K562 (cell line): ENCODE results near the gene NECAB2. TPM values are rescaled to one million over a fixed set of nuclear protein-coding genes. Genes with fewer than 3 reads are reported as not detected.

Source experiments
- CBFA2T3 ChIP-seq: fragments of 450-650 bp; IDR thresholded peaks from 2 replicates; pipeline ENCODE4 v1.6.1; 2017
- CBX8 ChIP-seq: fragments of 200-600 bp; sonication (generic); IDR thresholded peaks from 2 replicates; pipeline ENCODE4 v1.6.1; 2012; ENCODE audit warnings: borderline replicate concordance, mixed run types, low read depth, mild to moderate bottlenecking, moderate library complexity, mixed read lengths, low read length, control low read depth, inconsistent platforms; ENCODE audit not compliant: poor library complexity, severe bottlenecking; ENCODE audit errors: extremely low read depth
- CC2D1A ChIP-seq: fragments of 450-650 bp; IDR thresholded peaks from 2 replicates; pipeline ENCODE4 v1.6.1; 2017; ENCODE audit warnings: mild to moderate bottlenecking
- CEBPB ChIP-seq: fragments of 450-650 bp; IDR thresholded peaks from 2 replicates; pipeline ENCODE4 v1.6.1; 2016; ENCODE audit warnings: missing genetic modification characterization, missing compliant biosample characterization
- FOXP1 ChIP-seq: sonication (generic); formaldehyde crosslinking; IDR thresholded peaks from 2 replicates; pipeline ENCODE4 v1.8.0; 2022; ENCODE audit warnings: mild to moderate bottlenecking, missing genetic modification reagents
- KHSRP ChIP-seq: fragments of 450-650 bp; IDR thresholded peaks from 2 replicates; pipeline ENCODE4 v1.6.1; 2017
- KLF16 ChIP-seq: IDR thresholded peaks from 2 replicates; pipeline ENCODE4 v1.6.1; 2016; ENCODE audit warnings: antibody characterized with exemption
- MBD1 ChIP-seq: fragments of 250-450 bp; sonication (Bioruptor Pico); IDR thresholded peaks from 2 replicates; pipeline ENCODE4 v1.8.0; 2022; ENCODE audit warnings: inconsistent platforms
- NFATC3 ChIP-seq: fragments of 450-650 bp; IDR thresholded peaks from 2 replicates; pipeline ENCODE4 v1.6.1; 2017; ENCODE audit warnings: mild to moderate bottlenecking
- NRF1 ChIP-seq, 2 experiments: fragments of 450-650 bp; IDR thresholded peaks in 1 of 2; conservative IDR thresholded peaks in 1 of 2; 2 replicates each; pipeline ENCODE4 v1.6.1; 2014; ENCODE audit warnings: mild to moderate bottlenecking in 2 of 2
- PBX2 ChIP-seq, 2 experiments: IDR thresholded peaks in 1 of 2; conservative IDR thresholded peaks in 1 of 2; 2 replicates each; pipeline ENCODE4 v1.6.1; 2016; ENCODE audit warnings: low read depth in 2 of 2, mild to moderate bottlenecking in 1 of 2, missing compliant biosample characterization in 1 of 2, missing genetic modification characterization in 1 of 2, moderate library complexity in 1 of 2
- USF1 ChIP-seq: sonication (generic); formaldehyde crosslinking; IDR thresholded peaks from 2 replicates; pipeline ENCODE4 v1.9.0; 2022; ENCODE audit warnings: mild to moderate bottlenecking, missing genetic modification reagents
- XRCC5 ChIP-seq: fragments of 200-400 bp; formaldehyde crosslinking; IDR thresholded peaks from 2 replicates; pipeline ENCODE4 v1.6.1; 2017; ENCODE audit warnings: low read depth, mild to moderate bottlenecking, low read length
- ZBTB34 ChIP-seq: fragments of 250-450 bp; sonication (Bioruptor Pico); IDR thresholded peaks from 2 replicates; pipeline ENCODE4 v1.8.0; 2021; ENCODE audit warnings: mild to moderate bottlenecking, moderate library complexity
- ZNF121 ChIP-seq: sonication (generic); formaldehyde crosslinking; conservative IDR thresholded peaks from 2 replicates; pipeline ENCODE4 v1.8.0; 2022; ENCODE audit warnings: missing genetic modification reagents
- ZNF274 ChIP-seq: IDR thresholded peaks from 2 replicates; pipeline ENCODE4 v1.6.1; 2011; ENCODE audit warnings: low read depth, mild to moderate bottlenecking, low read length, moderate library complexity, borderline replicate concordance
- ZNF449 ChIP-seq: fragments of 250-450 bp; sonication (Bioruptor Pico); IDR thresholded peaks from 2 replicates; pipeline ENCODE4 v1.8.0; 2022; ENCODE audit warnings: moderate library complexity, mild to moderate bottlenecking, inconsistent platforms
- ZNF79 ChIP-seq: fragments of 250-450 bp; sonication (Bioruptor Pico); IDR thresholded peaks from 2 replicates; pipeline ENCODE4 v1.4.0; 2020; ENCODE audit warnings: low read depth, mild to moderate bottlenecking, moderate library complexity
- ZNF830 ChIP-seq: fragments of 250-450 bp; sonication (Bioruptor Pico); IDR thresholded peaks from 2 replicates; pipeline ENCODE4 v1.5.0; 2021; ENCODE audit warnings: mild to moderate bottlenecking
- ZZZ3 ChIP-seq: fragments of 450-650 bp; IDR thresholded peaks from 2 replicates; pipeline ENCODE4 v1.6.1; 2016; ENCODE audit warnings: antibody characterized with exemption, mild to moderate bottlenecking, moderate library complexity
- polyA plus RNA-seq, 8 experiments: library from polyadenylated mRNA; depleted of rRNA in 4 of 8; stranded (reverse) in 5 of 8; unstranded in 3 of 8; fragments of >200 nt; fragmentation: Nextera tagmentation in 2 of 8; fragmentation: Illumina TruSeq in 1 of 8; extraction: Ambion mirVana in 2 of 8; extraction: Trizol in 1 of 8; gene quantifications; 2 replicates each; pipeline versions ENCODE4 v1.2.1 to v1.2.3, GENCODE V29; 2011 to 2014; ENCODE audit warnings: inconsistent platforms in 1 of 8, missing spikeins in 1 of 8
- total RNA-seq, 7 experiments: library from RNA; depleted of rRNA in 6 of 7; stranded (reverse); fragments of >200 nt in 6 of 7; fragmentation: Illumina TruSeq in 2 of 7; extraction: Trizol in 2 of 7; gene quantifications; 2 replicates each; pipeline versions ENCODE4 v1.2.1 to v1.2.3, GENCODE V29; 2011 to 2021; ENCODE audit warnings: low replicate concordance in 1 of 7

Gene NECAB2
- total and polyA plus RNA-seq, 9 of the 15 experiments (the other 6 are each of a cell fraction or from before 2014, with no cell fraction given), result 0.03 to 0.28 TPM; not detected in 7

- no peak for TF ChIP-seq ZBTB34 (CRISPR knock-in tag)
- TF ChIP-seq XRCC5, result no peak
- TF ChIP-seq CEBPB (tag), result no peak
- TF ChIP-seq KLF16, result no peak
- no peak for TF ChIP-seq ZNF449 (CRISPR knock-in tag)
- no peak for TF ChIP-seq KHSRP
- TF ChIP-seq USF1, result no peak
- no peak for TF ChIP-seq CC2D1A
- TF ChIP-seq FOXP1 (CRISPR knock-in tag), result no peak
- TF ChIP-seq MBD1 (CRISPR knock-in tag), result no peak
- no peak for TF ChIP-seq ZNF274
- peak; percentile 94 for TF ChIP-seq ZNF79
- TF ChIP-seq ZNF121 (CRISPR knock-in tag), result no peak
- no peak for TF ChIP-seq ZNF830 (CRISPR knock-in tag)
- TF ChIP-seq CBX8, result no peak
- TF ChIP-seq PBX2 (CRISPR knock-in tag; IDR thresholded peaks at IDR 0.05; ENCODE audit: low read depth), result no peak
- no peak for TF ChIP-seq PBX2 (tag; conservative IDR thresholded peaks at IDR 0.05; ENCODE audit: low read depth)
- TF ChIP-seq NRF1 (conservative IDR thresholded peaks at IDR 0.05 in 1 of 2, IDR thresholded peaks at IDR 0.05 in 1 of 2), result 0 out of 4 replicates have a peak, but pooled peaks of 1 of the 2 experiments have one; percentile 14
- no peak for TF ChIP-seq ZZZ3
- no peak for TF ChIP-seq NFATC3
- TF ChIP-seq CBFA2T3, result no peak
These were observed 32.8 kb upstream of the NECAB2 start (continued) for GRCh38 chr16:83935005-83935857.
